Mesendoderm (in vitro differentiated cells): ENCODE data around the gene DLK1.

Experiments used
- DNase-seq: peaks from one replicate; pipeline ENCODE4 v3.0.0; 2013
- H2AK5ac ChIP-seq: 2 replicates; pipeline ENCODE4 v1.6.1; 2013; ENCODE audit warnings: low read length, inconsistent platforms
- H2BK120ac ChIP-seq: 2 replicates; pipeline ENCODE4 v1.6.1; 2013; ENCODE audit warnings: low read depth, mild to moderate bottlenecking, low read length, moderate library complexity, mixed read lengths
- H2BK15ac ChIP-seq: replicated peaks from 2 replicates; pipeline ENCODE4 v1.6.1; 2013; ENCODE audit warnings: low read depth, mild to moderate bottlenecking, moderate library complexity
- H2BK5ac ChIP-seq: 2 replicates; pipeline ENCODE4 v1.6.1; 2013; ENCODE audit warnings: low read length, inconsistent platforms
- H3K18ac ChIP-seq: 2 replicates; pipeline ENCODE4 v1.6.1; 2013; ENCODE audit warnings: mild to moderate bottlenecking, low read length, mixed read lengths
- H3K23ac ChIP-seq: one replicate; pipeline ENCODE4 v1.6.1; 2013; ENCODE audit warnings: low read length
- H3K27ac ChIP-seq: 2 replicates; pipeline ENCODE4 v1.5.1; 2013; ENCODE audit warnings: low read depth, mild to moderate bottlenecking, inconsistent platforms, low read length, moderate library complexity
- H3K27me3 ChIP-seq: 2 replicates; pipeline ENCODE4 v1.6.1; 2013; ENCODE audit warnings: low read length, control low read depth, mild to moderate bottlenecking, inconsistent platforms; ENCODE audit not compliant: insufficient read depth, poor library complexity
- H3K36me3 ChIP-seq: 2 replicates; pipeline ENCODE4 v1.6.1; 2013; ENCODE audit warnings: low read length, inconsistent platforms; ENCODE audit not compliant: control insufficient read depth, insufficient read depth
- H3K4ac ChIP-seq: one replicate; pipeline ENCODE4 v1.6.1; 2013; ENCODE audit warnings: low read depth, mild to moderate bottlenecking, low read length, moderate library complexity
- H3K4me1 ChIP-seq: 2 replicates; pipeline ENCODE4 v1.6.1; 2013; ENCODE audit warnings: low read depth, low read length, inconsistent platforms; ENCODE audit not compliant: control insufficient read depth
- H3K4me2 ChIP-seq: 2 replicates; pipeline ENCODE4 v1.6.1; 2013; ENCODE audit warnings: low read length
- H3K4me3 ChIP-seq: 2 replicates; pipeline ENCODE4 v1.5.1; 2013; ENCODE audit warnings: mild to moderate bottlenecking, low read length
- H3K56ac ChIP-seq: one replicate; pipeline ENCODE4 v1.6.1; 2013; ENCODE audit warnings: low read length
- H3K79me1 ChIP-seq: 2 replicates; pipeline ENCODE4 v1.6.1; 2013; ENCODE audit warnings: low read length, inconsistent platforms
- H3K79me2 ChIP-seq: 2 replicates; pipeline ENCODE4 v1.6.1; 2013; ENCODE audit warnings: mild to moderate bottlenecking, low read length; ENCODE audit not compliant: control insufficient read depth, insufficient read depth
- H3K9ac ChIP-seq: 2 replicates; pipeline ENCODE4 v1.6.1; 2013; ENCODE audit warnings: low read length, inconsistent platforms
- H4K5ac ChIP-seq: one replicate; pipeline ENCODE4 v1.6.1; 2013; ENCODE audit warnings: low read length
- H4K8ac ChIP-seq: one replicate; pipeline ENCODE4 v1.6.1; 2013; ENCODE audit warnings: low read depth, mild to moderate bottlenecking, control low read depth, low read length, moderate library complexity
- WGBS: extraction: QIAGEN DNeasy Blood & Tissue Kit; methylation state at CpG from one replicate; pipeline ENCODE4 v1.1.7; 2013; ENCODE audit warnings: low lambda C conversion rate, missing lambda C conversion rate; ENCODE audit not compliant: insufficient coverage; ENCODE audit errors: extremely low coverage; 5-methylcytosine and 5-hydroxymethylcytosine counted together

Gene DLK1

DNA sequence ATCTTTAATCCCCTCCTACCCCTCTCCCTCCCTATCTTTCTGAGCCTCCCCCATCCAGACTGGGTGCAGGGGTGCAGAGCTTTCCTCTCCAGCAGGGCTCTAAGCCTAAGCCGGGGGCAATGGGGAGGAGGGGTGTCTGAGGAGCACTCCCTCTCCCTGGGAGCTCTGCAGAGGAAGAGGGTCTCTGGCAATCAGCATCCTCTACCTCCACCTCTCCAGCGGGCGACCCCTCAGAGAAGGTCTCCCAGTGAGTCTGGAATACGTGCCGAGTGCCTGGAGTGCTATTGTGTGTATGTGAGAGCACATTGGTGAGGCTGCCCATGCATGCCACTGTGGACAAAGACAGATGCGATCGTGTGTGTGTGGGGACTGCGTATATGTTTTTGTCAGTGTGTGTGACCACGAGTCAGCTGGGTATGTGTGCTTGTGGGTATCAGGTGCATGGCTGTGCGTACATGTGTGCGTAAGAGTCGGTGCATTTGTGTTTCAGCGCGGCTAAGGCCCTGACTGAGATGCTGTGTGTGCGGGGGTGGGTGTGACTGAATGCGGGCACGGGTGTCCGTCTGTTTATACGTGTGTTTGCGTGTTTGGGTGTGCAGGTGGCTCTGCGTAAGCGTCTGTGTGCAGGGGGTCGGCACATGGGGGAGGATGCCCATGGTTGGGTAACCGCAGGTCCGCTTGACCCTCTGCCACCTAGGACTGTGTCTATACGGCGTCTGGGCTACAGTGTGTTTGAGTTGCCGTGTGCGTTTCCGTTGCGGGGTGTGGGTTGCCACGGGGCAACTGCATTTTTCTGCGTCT, 905 bp upstream of the DLK1 start:
- H2BK5ac ChIP-seq = no peak overlapping the region
- H3K27me3 ChIP-seq = peaks cover 21% of the 10 kb centered on the region
- no peak overlapping the region for H4K5ac ChIP-seq
- H3K4me3 ChIP-seq = no peak overlapping the region
- H3K27ac ChIP-seq = no peak overlapping the region
- H3K79me2 ChIP-seq = no peaks in the 10 kb centered on the region
- H3K4me1 ChIP-seq = no peaks in the 10 kb centered on the region
- H3K56ac ChIP-seq = no peak overlapping the region
- no peak overlapping the region for H2AK5ac ChIP-seq
- H3K18ac ChIP-seq = no peak overlapping the region
- no peak overlapping the region for H4K8ac ChIP-seq
- H3K9ac ChIP-seq = no peak overlapping the region
- H2BK15ac ChIP-seq = no peak overlapping the region
- no peak overlapping the region for H3K23ac ChIP-seq
- no peak overlapping the region for H3K4ac ChIP-seq
- H2BK120ac ChIP-seq = no peak overlapping the region
- DNase-seq = no peak
- H3K36me3 ChIP-seq = no peaks in the 10 kb centered on the region
- no CpG with 5 or more reads among the region's 33 CpGs for WGBS
- no peak overlapping the region for H3K4me2 ChIP-seq
- no peaks in the 10 kb centered on the region for H3K79me1 ChIP-seq

DNA sequence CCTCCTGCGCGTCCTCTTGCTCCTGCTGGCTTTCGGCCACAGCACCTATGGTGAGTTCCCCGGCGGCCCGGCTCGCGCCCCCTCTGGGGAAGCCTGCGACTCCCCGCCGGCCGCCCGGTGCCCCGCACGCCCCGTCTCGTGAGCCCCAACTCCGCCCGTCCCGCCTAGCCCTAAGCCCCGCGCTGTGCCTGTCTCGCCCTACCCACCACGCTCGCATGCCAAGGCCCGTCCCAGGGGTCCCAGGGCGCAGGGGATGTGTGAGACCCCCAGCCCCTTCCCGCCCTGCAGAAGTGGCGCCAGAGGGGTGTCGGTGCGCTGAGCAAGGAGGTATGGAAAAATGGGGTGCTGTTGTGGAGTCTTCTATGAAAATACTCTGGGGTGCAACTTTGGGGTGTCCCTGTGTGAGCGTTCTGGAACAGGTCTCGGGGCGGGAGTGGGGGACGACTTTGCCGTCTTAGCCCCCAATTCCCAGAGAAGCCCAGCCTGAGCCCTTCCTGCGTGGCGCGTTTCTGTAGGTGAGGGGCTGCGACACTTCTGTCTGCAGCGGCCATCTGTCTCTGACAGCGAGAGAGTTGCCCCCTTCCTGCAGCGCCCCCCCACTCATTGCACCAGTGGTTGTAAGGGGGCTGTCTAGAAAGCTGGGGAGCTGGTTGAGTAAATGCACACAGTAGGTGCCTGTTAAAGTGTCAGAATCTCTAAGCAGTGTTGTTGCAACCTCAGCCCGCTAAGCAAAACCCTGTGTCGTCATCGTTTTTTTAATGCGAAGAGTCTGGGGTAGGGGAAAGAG, 587 bp downstream of the DLK1 start:
- no peak overlapping the region for H3K23ac ChIP-seq
- peak overlapping the region; percentile 21 for H3K9ac ChIP-seq
- peaks cover 21% of the 10 kb centered on the region for H3K27me3 ChIP-seq
- no peak for DNase-seq
- H3K18ac ChIP-seq = no peak overlapping the region
- WGBS = no CpG with 5 or more reads among the region's 47 CpGs
- H2BK5ac ChIP-seq = no peak overlapping the region
- no peak overlapping the region for H3K4me3 ChIP-seq
- H2BK120ac ChIP-seq = no peak overlapping the region
- H3K56ac ChIP-seq = peak overlapping the region; percentile 49
- H3K4me1 ChIP-seq = no peaks in the 10 kb centered on the region
- no peaks in the 10 kb centered on the region for H3K79me2 ChIP-seq
- H4K8ac ChIP-seq = no peak overlapping the region
- no peak overlapping the region for H4K5ac ChIP-seq
- H2BK15ac ChIP-seq = no peak overlapping the region
- H3K4me2 ChIP-seq = peak overlapping the region; percentile 42
- H3K27ac ChIP-seq = no peak overlapping the region
- H3K4ac ChIP-seq = no peak overlapping the region
- no peak overlapping the region for H2AK5ac ChIP-seq
- H3K79me1 ChIP-seq = no peaks in the 10 kb centered on the region
- no peaks in the 10 kb centered on the region for H3K36me3 ChIP-seq

GRCh38 chr14:100727873-100728240, 1.2 kb downstream of the DLK1 start:
- H4K5ac ChIP-seq = no peak overlapping the region
- DNase-seq = no peak
- H3K27ac ChIP-seq = no peak overlapping the region
- no peak overlapping the region for H3K18ac ChIP-seq
- no peak overlapping the region for H2BK15ac ChIP-seq
- H3K79me1 ChIP-seq = no peaks in the 10 kb centered on the region
- no peaks in the 10 kb centered on the region for H3K36me3 ChIP-seq
- no peak overlapping the region for H2BK120ac ChIP-seq
- H3K56ac ChIP-seq = no peak overlapping the region
- no peak overlapping the region for H3K23ac ChIP-seq
- no peak overlapping the region for H3K4ac ChIP-seq
- no peak overlapping the region for H4K8ac ChIP-seq
- no peak overlapping the region for H3K9ac ChIP-seq
- no peaks in the 10 kb centered on the region for H3K79me2 ChIP-seq
- H3K4me2 ChIP-seq = no peak overlapping the region
- peaks cover 21% of the 10 kb centered on the region for H3K27me3 ChIP-seq
- no peak overlapping the region for H2BK5ac ChIP-seq
- H3K4me1 ChIP-seq = no peaks in the 10 kb centered on the region
- no peak overlapping the region for H3K4me3 ChIP-seq
- WGBS = no CpG with 5 or more reads among the region's 12 CpGs
- no peak overlapping the region for H2AK5ac ChIP-seq

GRCh38 chr14:100728962-100729361, 2.3 kb downstream of the DLK1 start:
- Histone ChIP-seq H3K27me3 (peaks cover 21% of the 10 kb centered on the region), H4K5ac (no peak overlapping the region), H3K9ac (no peak overlapping the region), H3K23ac (no peak overlapping the region), H3K36me3 (no peaks in the 10 kb centered on the region), H3K27ac (no peak overlapping the region), H3K4me2 (no peak overlapping the region), H3K56ac (no peak overlapping the region), H3K79me2 (no peaks in the 10 kb centered on the region), H3K79me1 (no peaks in the 10 kb centered on the region), H2BK15ac (no peak overlapping the region), H2BK120ac (no peak overlapping the region), H2AK5ac (no peak overlapping the region), H3K4me1 (no peaks in the 10 kb centered on the region), H3K4me3 (no peak overlapping the region), H2BK5ac (no peak overlapping the region), H4K8ac (no peak overlapping the region), H3K4ac (no peak overlapping the region), H3K18ac (no peak overlapping the region)
- no peak for DNase-seq
- WGBS = no CpG with 5 or more reads among the region's 13 CpGs

DNA sequence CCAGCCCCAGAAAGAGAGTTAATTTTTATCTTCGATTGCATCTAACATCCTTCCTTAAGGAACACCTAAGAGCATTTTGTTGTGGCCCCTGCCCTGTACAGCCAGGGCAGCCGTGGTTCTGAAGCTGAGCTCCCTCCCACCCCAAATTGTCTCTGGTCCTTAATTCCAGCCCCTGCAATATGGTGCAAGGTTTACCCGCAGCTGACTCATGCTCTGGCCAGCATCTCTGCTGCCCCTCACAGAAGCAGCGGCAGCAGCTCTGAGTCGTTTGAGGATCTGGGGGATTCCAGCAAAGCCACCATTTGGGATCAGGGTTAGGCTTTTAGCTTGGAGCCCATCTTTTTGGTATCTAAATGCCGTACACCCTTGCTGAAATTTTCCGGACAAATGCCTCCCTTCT, 3.3 kb downstream of the DLK1 start:
- H3K36me3 ChIP-seq = no peaks in the 10 kb centered on the region
- H3K4ac ChIP-seq = no peak overlapping the region
- H3K56ac ChIP-seq = no peak overlapping the region
- no peak overlapping the region for H4K5ac ChIP-seq
- no peak for DNase-seq
- no peak overlapping the region for H4K8ac ChIP-seq
- no peak overlapping the region for H2BK120ac ChIP-seq
- no peak overlapping the region for H2BK5ac ChIP-seq
- H3K27me3 ChIP-seq = peaks cover 21% of the 10 kb centered on the region
- no peaks in the 10 kb centered on the region for H3K4me1 ChIP-seq
- H3K4me3 ChIP-seq = no peak overlapping the region
- no peak overlapping the region for H3K23ac ChIP-seq
- H3K18ac ChIP-seq = no peak overlapping the region
- no peaks in the 10 kb centered on the region for H3K79me1 ChIP-seq
- no peak overlapping the region for H3K27ac ChIP-seq
- no CpG with 5 or more reads among the region's 7 CpGs for WGBS
- no peaks in the 10 kb centered on the region for H3K79me2 ChIP-seq
- no peak overlapping the region for H2BK15ac ChIP-seq
- no peak overlapping the region for H3K9ac ChIP-seq
- no peak overlapping the region for H2AK5ac ChIP-seq
- H3K4me2 ChIP-seq = no peak overlapping the region
